ENCODE measurements around the gene SLC35C1.
"Not testable (repeated sequence)": the region's sequence is repeated elsewhere in the genome, so short reads cannot be mapped to it uniquely, and the experiment has no call there.

SLC35C1 gene

DNA sequence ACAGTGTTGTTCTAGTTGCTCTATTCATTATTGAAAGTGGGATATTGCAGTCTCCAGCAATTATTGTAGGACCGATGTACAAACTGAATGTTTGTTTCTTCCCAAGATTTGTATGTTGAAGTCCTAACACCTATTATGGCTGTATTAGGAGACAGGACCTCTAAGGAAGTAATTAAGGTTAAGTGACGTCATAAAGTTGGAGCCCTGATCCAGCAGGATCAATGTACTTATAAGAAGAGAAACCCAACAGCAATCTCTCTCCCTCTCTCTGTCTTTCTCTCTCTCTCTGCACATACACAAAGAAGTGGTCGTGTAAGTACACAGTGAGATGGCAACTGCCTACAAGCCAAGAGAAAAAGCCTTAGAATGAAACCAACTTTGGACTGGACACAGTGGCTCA lies 16.1 kb upstream of the SLC35C1 start:
- DNase-seq (ENCODE audit: low read depth) = no peak

DNA sequence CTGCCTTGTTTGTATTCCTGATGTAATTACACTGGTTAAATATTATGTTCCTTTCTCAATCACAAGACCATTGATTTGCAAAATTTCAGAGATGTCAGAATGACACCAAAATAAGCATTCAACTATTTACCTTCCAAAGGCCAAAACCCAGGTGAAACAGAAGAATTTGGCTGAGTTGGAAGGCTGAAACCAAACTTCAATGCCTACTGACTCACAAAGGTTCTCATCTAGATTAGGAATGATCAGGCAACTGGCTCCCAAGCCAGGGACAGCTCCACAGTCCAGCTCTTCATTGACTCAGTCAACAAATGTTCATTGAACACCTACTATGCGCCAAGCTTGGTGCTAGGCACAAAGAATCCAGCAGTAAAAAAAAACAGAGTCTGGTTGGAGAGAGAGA lies 13.4 kb upstream of the SLC35C1 start:
- DNase-seq (ENCODE audit: low read depth) = no peak

DNA sequence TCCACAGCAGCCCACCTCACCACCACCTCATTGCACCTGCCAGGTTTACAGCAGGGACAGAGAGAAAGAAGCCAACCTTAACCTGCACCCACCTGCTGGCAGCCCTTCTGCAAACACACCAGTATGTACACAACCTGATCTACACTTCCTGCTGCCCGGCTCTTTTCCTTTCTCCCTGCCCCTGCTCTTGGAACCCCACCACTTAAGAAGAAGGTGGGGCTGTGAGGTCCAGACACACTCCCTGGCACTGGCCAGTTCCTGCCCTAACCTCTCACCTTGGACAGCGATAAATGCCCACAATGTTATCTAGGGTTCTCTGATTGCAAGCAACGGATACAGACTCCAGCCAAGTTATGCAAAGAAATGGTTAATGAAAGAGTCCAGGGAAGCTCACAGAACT lies 10.8 kb upstream of the SLC35C1 start:
- DNase-seq (ENCODE audit: low read depth) = no peak

DNA sequence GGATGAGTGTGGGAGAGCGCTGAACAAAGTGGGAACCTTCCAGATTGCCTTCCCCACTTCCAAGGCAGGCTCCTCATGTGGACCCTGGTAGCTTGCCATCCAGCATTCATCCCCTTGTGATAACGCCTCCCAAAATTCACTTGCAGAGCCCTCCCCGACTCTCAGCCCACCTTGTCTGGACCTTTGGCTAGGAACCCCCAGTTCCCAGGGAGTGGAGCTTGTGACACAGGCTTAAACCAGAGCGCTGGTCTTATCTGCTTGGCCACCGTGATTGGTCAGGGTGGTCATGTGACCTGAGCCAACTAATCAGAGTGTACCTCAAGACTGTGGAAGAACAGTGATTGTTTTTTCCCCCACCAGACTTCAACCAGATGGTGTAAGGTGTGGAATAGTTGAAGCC lies 9.6 kb upstream of the SLC35C1 start:
- no peak for DNase-seq (ENCODE audit: low read depth)

DNA sequence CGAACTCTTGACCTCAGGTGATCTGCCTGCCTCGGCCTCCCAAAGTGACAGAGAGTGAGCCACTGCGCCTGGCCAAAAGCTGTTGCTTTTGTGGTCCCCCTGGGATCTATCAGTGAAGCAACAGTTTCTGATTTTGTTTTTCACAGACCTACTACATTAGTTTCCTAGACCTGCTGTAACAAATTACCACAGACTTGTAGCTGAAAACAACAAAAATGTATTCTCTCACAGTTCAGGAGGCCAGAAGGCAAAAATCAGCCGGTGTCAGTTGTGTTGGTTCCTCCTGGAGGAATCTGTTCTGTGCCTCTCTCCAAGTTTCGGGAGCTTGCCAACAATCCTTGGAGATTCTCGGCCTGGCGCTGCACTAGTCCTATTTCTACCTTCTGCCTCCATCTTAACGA lies 8.5 kb upstream of the SLC35C1 start:
- DNase-seq (ENCODE audit: low read depth) = no peak

DNA sequence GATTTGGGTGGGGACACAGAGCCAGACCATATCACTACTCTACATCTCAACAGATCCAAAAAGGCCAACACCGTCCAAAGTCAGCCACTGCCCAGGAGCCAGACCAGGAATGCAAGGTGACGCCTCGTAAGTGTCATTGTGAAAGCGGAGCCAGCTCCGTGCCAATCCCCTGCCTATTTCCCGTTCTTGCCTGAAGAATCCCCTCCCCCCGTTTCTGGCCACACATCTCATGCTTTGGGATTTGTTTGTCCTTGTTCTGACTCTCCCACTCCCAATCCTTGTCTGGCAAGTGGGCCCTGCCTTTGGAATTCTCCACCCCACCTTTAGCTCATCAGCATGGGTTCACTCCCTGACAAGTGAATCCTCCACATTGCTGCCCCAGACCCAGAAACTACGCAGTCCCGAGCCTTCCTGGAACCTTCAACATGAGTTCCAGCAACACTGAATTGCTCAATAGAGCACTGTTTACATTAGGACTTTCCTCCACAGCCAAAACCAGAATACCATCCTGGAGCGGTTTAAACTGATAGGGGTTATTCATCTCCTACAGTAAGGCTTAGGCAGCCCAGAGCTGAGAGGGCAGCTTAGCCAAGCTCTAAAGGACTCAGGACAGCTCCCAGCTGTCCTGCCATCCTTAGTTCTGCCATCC lies 6.0 kb upstream of the SLC35C1 start:
- no peak for DNase-seq (ENCODE audit: low read depth)

DNA sequence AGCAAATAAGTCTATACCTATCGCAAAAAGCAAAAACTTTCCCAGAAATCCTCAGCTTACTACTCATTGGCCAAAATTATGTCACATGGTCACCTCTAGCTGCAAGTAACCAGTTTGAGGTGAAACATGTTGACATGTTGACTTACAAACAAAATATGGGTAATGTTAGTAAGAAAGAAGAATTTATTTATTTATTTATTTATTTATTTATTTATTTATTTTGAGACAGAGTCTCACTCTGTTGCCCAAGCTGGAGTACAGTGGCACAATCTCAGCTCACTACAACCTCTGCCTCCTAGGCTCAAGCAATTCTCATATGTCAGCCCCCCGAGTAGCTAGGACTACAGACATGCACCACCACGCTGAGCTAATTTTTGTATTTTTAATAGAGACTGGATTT lies 5.4 kb upstream of the SLC35C1 start:
- no peak for DNase-seq (ENCODE audit: low read depth)

DNA sequence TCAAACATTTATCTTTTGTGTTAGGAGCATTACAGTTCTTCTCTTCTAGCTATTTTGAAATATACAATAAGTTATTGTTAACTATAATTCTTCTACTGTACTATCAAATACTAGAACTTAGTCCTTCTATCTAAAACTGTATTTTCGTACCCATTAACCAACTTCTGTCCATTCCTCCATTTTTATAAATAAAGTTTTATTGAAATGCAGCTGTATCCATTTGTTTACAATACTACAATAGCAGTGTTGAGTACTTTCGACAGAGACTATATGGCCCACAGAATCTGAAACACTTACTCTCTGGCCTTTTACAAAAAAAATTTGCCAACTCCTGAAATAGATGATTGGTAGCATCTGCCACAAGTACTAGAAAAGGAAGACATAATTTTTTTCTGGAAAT lies 4.7 kb upstream of the SLC35C1 start:
- no peak for DNase-seq (ENCODE audit: low read depth)

DNA sequence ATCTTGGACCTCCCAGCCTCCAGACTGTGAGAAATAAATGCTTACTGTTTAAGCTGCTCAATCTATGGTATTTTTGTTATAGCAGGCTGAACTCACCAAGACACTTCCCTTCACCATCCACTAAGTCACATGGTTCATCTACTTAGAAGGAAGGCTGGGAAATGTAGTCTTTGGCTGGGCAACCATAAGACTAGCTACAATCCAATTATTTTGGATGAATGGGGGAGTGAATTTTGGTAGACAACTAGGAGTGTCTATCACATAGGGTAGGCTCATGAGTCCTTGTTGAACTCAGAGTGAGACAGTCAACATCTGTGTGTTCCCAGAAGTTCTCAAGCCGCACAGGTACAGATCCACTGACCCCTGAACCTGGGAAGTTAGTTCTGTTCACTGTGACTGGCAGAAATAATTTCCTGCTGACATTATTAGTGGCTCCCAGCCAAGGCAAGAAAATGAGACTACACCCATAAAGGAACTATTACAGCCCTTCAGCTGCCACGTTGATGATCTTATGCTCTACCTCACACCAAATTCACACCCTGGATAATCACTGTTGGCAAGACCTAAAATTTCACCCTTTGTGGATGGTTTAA lies 3.1 kb upstream of the SLC35C1 start:
- DNase-seq (ENCODE audit: low read depth) = no peak

DNA sequence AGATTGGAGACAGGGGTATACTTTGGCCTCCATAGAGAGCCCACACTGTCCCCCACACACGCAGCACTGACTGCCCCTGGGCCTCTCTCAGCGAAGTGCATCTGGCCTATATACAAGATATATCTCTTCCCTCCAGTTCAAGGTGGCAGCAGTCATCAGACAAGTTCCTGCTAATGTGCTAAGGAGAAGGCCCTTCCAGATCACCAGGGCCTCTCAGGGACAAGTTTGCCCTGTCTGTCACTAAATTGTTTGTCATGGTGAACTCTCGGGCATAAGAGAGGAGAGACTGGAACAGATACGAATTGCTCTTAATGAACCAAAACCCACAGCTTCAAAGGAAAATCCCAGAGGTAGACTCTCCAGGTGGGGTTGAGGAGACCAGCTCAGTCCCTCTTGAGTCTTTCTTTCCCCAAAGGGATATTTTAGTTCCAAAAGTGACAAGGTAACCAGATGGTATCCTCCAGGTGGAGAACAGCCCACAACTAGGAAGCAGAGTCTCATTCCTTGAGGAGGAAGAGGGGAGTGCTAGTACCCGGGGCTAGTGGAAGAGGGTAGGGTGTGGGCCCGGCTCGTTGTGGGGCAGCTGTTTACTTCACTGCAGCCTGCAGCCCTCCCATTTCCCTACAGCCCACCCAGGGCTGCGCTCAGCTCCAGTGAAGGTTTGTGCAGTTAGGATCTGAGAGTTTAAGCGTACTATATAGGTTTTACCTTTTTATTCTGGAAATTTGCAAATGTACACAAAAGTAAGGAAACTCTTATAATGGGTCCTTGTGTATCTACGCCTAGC lies 2.2 kb upstream of the SLC35C1 start:
- DNase-seq (ENCODE audit: low read depth) = no peak

DNA sequence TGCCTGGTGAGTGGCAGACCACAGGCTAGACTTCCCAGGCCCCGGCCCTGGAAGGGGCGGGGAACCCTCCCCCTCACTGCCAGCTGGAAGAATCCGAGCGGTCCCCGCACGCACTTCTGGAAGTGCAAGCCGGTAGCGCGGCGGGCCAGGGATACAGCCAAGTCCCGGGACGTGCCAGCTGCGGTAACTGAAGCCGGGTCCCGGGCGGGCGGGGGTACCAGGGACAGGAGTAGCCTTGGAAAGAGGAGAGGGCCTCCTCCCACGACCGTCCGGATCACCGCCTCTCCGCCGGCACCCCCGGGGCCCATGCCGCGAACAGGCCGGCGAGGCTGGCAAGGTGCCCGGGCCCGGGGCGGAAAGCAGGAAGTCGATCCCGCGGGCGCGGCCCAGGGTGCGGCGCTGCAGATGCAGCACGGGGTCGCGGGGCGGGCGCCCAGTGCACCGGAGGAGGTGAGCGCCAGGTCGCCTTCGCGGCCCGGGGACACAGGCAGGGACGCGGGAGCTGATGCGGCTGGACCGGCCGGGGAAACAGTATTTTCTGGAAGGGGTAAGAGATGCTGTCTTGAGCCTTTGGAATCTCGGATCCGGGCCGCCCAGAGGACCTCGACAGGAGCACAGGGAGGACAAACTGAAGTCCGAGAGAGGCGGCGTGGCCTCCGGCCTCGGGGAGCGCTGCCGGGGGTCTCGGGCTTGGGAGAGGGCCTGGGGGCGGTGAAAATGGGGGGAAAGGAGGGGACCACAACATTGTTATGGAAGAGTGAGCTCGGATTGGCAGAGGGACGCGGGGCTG lies 783 bp upstream of the SLC35C1 start:
- DNase-seq (ENCODE audit: low read depth) = peak; percentile 68

DNA sequence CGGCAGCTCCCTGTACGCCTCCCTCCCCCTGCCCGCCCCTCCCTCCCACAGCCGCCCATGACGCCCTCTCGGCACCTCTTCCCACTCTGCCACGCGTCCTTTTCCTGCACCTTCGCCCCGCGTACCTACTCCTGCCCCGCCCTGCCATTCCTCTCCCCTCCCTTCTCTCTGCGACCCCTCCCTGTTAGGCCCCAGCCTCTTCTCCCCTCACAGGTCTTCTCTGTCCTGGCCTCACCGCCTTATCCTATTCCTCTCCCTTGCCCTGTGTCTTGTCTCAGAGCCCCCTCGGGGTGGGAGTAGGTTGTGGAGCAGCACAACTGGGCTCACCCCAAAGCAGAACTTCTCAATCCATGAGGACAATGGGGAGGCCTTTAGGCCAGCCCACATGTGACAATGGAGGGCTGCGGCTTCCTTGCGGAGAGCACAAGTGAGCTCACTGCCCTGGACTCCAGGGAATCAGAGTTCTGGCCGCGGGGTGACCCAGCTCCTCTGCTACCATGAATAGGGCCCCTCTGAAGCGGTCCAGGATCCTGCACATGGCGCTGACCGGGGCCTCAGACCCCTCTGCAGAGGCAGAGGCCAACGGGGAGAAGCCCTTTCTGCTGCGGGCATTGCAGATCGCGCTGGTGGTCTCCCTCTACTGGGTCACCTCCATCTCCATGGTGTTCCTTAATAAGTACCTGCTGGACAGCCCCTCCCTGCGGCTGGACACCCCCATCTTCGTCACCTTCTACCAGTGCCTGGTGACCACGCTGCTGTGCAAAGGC lies 539 bp downstream of the SLC35C1 start:
- no peak for DNase-seq (ENCODE audit: low read depth)

DNA sequence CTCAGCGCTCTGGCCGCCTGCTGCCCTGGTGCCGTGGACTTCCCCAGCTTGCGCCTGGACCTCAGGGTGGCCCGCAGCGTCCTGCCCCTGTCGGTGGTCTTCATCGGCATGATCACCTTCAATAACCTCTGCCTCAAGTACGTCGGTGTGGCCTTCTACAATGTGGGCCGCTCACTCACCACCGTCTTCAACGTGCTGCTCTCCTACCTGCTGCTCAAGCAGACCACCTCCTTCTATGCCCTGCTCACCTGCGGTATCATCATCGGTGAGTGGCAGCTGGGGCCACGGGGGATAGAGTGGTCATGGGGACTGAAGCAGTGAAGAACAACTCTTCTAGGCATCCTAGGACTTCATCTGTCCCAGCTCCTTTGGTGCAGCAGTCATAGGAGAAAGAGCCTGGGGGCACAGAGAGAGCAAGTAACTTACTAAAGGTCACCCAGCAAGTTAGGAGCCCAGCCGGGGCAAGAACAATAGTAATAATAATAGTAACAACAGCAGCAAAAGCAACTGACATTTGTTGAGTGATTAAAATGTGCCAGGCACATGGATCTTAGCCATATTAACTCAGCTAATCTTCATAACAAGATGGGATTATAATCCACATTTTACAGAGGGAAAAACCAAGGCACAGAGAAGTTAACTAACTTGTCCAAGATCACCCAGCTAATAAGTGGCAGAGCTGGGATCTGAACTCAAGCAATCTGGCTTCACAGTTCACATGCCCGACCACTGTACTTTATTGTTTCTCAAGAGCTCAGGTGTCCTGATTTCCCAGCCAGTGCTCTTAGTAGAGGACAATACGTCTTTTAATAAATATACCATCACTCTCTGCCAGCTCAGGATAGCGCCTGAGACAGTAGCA lies 1.4 kb downstream of the SLC35C1 start:
- no peak for DNase-seq (ENCODE audit: low read depth)

DNA sequence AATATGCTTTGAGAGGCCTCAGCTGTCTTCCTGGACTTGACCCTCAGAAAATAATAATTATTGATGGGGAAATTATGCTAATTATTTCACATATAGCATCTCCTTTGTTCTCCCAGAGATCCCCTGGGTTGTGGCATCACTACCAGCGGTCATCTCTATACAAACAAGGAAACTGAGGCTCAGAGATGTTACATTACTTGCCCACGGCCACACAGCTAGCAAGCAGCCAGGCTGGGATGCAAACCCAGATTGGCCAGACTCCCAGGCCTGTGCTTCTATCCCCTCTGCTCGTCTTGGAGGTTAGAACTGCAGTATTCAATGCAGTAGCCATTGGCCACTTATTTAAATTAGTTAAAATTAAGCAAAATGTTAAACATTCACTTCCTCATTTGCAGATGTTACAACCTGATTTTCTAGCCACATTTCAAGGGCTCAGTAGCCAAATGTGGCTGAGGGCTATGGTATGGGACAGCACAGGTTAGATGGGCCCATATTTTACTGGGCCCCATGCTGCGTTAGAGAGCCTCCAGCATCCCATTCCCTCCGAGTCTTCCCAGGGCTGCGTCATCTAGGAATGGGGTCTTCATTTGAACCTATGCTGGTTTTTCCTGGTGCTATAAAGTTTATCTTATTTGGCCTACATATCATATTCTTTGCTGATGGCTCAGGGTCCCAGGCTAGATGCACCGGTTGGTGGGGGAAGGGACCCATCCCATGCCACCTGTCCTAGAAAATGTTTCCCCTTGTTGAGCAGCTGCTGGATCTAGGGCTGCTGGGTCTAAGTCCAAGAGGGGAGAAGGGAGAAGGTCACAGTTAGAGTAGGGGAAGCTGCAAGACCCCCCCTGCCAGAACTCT lies 2.2 kb downstream of the SLC35C1 start:
- DNase-seq (ENCODE audit: low read depth) = no peak

DNA sequence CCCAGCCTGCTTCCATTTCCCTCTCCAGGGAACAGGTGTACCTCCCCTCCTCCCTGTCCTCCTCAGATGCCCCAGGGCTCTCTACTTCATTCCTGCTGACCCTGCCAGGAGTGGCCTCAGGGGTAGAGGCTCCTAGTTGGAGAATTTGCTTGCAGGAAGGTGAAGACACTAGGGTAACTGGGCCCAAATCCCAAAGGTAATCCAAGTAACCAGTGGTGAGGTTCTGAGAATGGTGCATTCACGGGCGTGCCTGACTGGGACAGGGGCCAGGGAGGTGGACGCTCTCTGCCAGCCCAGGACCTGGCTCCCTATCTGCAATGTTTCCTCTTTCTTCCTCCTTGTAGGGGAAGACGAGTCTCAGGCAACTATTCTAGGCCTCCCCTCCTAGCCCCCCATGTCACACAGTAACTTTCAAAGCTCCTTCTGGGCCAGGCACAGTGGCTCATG lies 2.9 kb downstream of the SLC35C1 start:
- DNase-seq (ENCODE audit: low read depth) = no peak

DNA sequence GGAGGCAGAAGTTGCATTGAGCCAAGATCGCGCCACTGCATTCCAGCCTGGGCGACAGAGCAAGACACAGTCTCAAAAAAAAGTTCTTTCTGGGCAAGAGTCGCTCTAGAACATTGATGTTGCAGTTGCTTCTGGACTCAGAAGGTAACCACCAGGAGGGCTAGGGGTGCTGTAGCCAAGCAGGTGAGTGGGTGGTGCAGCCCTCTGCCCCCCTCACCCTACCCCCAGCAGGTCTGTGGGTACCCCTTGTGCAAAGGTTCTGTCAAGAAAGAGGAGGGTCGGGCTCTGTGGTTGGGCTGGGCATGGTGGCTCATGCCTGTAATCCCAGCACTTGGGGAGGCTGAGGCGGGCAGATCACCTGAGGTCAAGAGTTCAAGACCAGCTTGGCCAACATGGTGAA lies 3.5 kb downstream of the SLC35C1 start:
- not testable (repeated sequence) for DNase-seq (ENCODE audit: low read depth)

DNA sequence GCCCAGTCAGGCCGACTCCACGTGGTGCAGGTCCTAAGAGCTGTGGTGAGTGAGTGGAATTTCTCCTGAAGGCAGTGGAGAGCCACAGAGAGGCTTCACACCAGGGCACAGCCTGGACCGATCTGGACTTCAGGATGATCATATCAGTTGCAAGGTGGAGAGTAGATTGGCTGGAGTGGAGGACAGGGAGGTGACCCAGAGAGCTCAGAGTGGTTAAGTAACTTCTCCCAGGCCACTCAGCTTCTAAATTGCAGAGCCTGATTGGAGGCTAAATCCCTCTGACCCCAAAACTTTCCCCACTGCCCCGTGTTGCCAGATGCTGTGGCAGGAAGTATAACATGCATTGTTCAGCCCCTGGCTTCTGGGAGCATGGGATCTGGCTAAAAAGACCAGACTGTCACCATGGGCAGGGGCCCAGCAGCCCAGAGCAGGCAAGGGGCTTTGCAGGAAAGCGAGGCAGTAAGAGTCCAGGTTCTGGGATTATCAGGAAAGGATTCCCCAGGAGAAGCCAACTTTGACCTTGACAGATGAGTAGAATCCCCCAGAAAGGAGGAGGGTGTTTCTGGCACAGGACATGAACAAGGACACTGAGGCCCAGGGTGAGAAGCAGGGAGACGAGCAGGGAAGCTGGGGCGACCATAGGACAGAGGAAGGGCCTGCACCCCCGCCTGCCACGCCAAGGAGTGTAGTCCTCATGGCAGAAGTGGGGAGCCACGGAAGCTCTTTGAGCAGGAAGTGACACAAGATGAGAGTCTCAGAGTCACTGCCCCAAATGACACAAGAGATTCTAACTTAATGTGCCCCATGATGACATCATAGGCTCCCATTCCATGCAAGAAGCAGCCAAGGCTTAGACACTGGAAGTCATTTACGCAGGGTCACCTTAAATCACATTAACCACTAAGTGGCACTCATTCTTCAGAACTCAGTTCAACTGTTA lies 4.8 kb downstream of the SLC35C1 start:
- DNase-seq (ENCODE audit: low read depth) = no peak

DNA sequence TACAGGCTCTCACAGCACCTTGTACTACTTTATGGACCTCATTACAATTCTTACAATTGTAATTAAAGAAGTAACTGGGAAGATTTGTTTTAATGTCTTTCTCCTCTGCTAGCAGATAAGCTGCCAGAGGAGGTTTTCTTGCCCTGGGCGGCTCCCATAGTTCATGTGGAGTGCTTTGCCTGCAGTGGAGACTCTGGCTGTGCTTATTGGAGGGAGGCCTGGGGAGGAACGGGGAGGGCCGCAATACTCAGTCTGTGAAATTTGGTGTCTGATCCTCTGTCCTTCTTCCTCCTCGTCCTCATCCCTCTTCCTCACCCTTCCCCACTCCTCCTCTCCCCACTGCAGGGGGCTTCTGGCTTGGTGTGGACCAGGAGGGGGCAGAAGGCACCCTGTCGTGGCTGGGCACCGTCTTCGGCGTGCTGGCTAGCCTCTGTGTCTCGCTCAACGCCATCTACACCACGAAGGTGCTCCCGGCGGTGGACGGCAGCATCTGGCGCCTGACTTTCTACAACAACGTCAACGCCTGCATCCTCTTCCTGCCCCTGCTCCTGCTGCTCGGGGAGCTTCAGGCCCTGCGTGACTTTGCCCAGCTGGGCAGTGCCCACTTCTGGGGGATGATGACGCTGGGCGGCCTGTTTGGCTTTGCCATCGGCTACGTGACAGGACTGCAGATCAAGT lies 5.6 kb downstream of the SLC35C1 start:
- DNase-seq (ENCODE audit: low read depth) = no peak

All from activated T-helper 1 cell treated with Interleukin-2 at 50 U/mL for 16 hours (primary cell).